OCI-LY3 (cell line): ENCODE results near the gene SAP30L.

ENCODE experiments used
- H2AFZ ChIP-seq: fragments of 200-600, 300-600 bp; shearing (Covaris generic); 2 replicates; pipeline ENCODE4 v1.6.0; 2014; ENCODE audit warnings: antibody characterized with exemption, low read depth, low read length
- H3K27ac ChIP-seq: fragments of 200-600, 300-600 bp; sonication (generic); 2 replicates; pipeline ENCODE4 v1.5.1; 2014; ENCODE audit warnings: mild to moderate bottlenecking, low read length, moderate library complexity, mixed read lengths
- H3K27me3 ChIP-seq: fragments of 200-600, 300-600 bp; sonication (generic); 2 replicates; pipeline ENCODE4 v1.6.1; 2014; ENCODE audit warnings: low read depth, low read length, mixed read lengths
- H3K36me3 ChIP-seq: fragments of 200-600, 300-600 bp; sonication (generic); replicated peaks from 2 replicates; pipeline ENCODE3; 2014; ENCODE audit warnings: low read depth, low read length, mixed read lengths
- H3K4me1 ChIP-seq: fragments of 300-600, 200-600 bp; sonication (generic); 2 replicates; pipeline ENCODE4 v1.6.1; 2014; ENCODE audit warnings: low read length, mixed read lengths
- H3K4me2 ChIP-seq: fragments of 200-600, 300-600 bp; sonication (generic); 2 replicates; pipeline ENCODE4 v1.6.1; 2014; ENCODE audit warnings: low read length, mixed read lengths
- H3K4me3 ChIP-seq: fragments of 300-600, 200-600 bp; sonication (generic); 2 replicates; pipeline ENCODE4 v1.5.1; 2014; ENCODE audit warnings: antibody characterized with exemption, mild to moderate bottlenecking, low read length, moderate library complexity
- H3K79me2 ChIP-seq: fragments of 300-600, 200-600 bp; shearing (Covaris generic); 2 replicates; pipeline ENCODE4 v1.6.1; 2014; ENCODE audit warnings: mild to moderate bottlenecking, low read length, mixed read lengths
- H3K9ac ChIP-seq: fragments of 300-600, 200-600 bp; shearing (Covaris generic); 2 replicates; pipeline ENCODE4 v1.6.0; 2014; ENCODE audit warnings: mild to moderate bottlenecking, low read length, moderate library complexity
- H3K9me3 ChIP-seq: fragments of 200-600, 300-600 bp; shearing (Covaris generic); 2 replicates; pipeline ENCODE4 v1.6.1; 2014; ENCODE audit warnings: low read length, mixed read lengths; ENCODE audit not compliant: insufficient read depth
- H4K20me1 ChIP-seq: fragments of 200-600, 300-600 bp; sonication (generic); 2 replicates; pipeline ENCODE4 v1.6.1; 2016; ENCODE audit warnings: low read length, mixed read lengths; ENCODE audit not compliant: insufficient read depth
- CTCF ChIP-seq: fragments of 200-600, 300-600 bp; sonication (generic); IDR thresholded peaks from 2 replicates; pipeline ENCODE4 v1.5.1; 2014; ENCODE audit warnings: antibody characterized with exemption, low read length, low read depth
- EZH2phosphoT487 ChIP-seq: fragments of 200-600 bp; shearing (Covaris generic); IDR thresholded peaks from 2 replicates; pipeline ENCODE4 v1.6.1; 2018; ENCODE audit warnings: antibody characterized with exemption, mixed run types, low read depth

SAP30L gene

GRCh38 chr5:154470137-154470536 is 24.3 kb downstream of the SAP30L start:
- Histone ChIP-seq H2AFZ (no peak overlapping the region), H3K4me2 (no peak overlapping the region), H3K4me1 (peaks cover 30% of the 10 kb centered on the region), H3K27me3 (peaks cover 3% of the 10 kb centered on the region; the same call in 1 of the 2 replicates), H4K20me1 (no peaks in the 10 kb centered on the region), H3K36me3 (no peaks in the 10 kb centered on the region), H3K9ac (no peak overlapping the region), H3K79me2 (no peaks in the 10 kb centered on the region), H3K4me3 (no peak overlapping the region), H3K27ac (no peak overlapping the region), H3K9me3 (no peaks in the 10 kb centered on the region)
- TF ChIP-seq EZH2phosphoT487 (no peak), CTCF (no peak)

- no peaks in the 10 kb centered on the region for H3K79me2 ChIP-seq
- peaks cover 3% of the 10 kb centered on the region; the same call in 1 of the 2 replicates for H3K27me3 ChIP-seq
- H3K4me1 ChIP-seq, result peaks cover 30% of the 10 kb centered on the region
- no peak overlapping the region for H3K4me3 ChIP-seq
- TF ChIP-seq EZH2phosphoT487 (no peak), CTCF (no peak)
- no peaks in the 10 kb centered on the region for H3K9me3 ChIP-seq
- H4K20me1 ChIP-seq, result no peaks in the 10 kb centered on the region
- H3K36me3 ChIP-seq, result no peaks in the 10 kb centered on the region
- peak overlapping the region; percentile 20 for H3K4me2 ChIP-seq
- no peak overlapping the region for H2AFZ ChIP-seq
- no peak overlapping the region for H3K9ac ChIP-seq
- no peak overlapping the region for H3K27ac ChIP-seq
Measured at GRCh38 chr5:154470947-154471870, 25.4 kb downstream of the SAP30L start.

GRCh38 chr5:154472871-154473580 is 27.2 kb downstream of the SAP30L start:
- H3K27me3 ChIP-seq, result peaks cover 3% of the 10 kb centered on the region; the same call in 1 of the 2 replicates
- H3K9ac ChIP-seq, result no peak overlapping the region
- H3K4me3 ChIP-seq, result no peak overlapping the region
- H3K4me2 ChIP-seq, result no peak overlapping the region
- H3K9me3 ChIP-seq, result no peaks in the 10 kb centered on the region
- no peaks in the 10 kb centered on the region for H3K79me2 ChIP-seq
- H3K4me1 ChIP-seq, result peaks cover 27% of the 10 kb centered on the region
- no peak overlapping the region for H2AFZ ChIP-seq
- no peaks in the 10 kb centered on the region for H4K20me1 ChIP-seq
- H3K36me3 ChIP-seq, result no peaks in the 10 kb centered on the region
- TF ChIP-seq CTCF (no peak), EZH2phosphoT487 (no peak)
- H3K27ac ChIP-seq, result no peak overlapping the region
